GM20000 (cell line): ENCODE data around the gene GPX8.

Experiments
- DNase-seq: peaks from one replicate; pipeline ENCODE4 v3.0.0; 2012; ENCODE audit warnings: low spot score
- CTCF ChIP-seq: IDR thresholded peaks from 2 replicates; pipeline ENCODE4 v1.5.1; 2012; ENCODE audit warnings: mild to moderate bottlenecking, control low read depth; ENCODE audit errors: extremely low read depth, missing control alignments

The GPX8 gene

GRCh38 chr5:55140908-55141665 is 18.9 kb upstream of the GPX8 start:
- no peak for DNase-seq
- no peak for TF ChIP-seq CTCF

GRCh38 chr5:55141945-55142690 is 17.9 kb upstream of the GPX8 start:
- TF ChIP-seq CTCF: no peak
- no peak for DNase-seq

DNA sequence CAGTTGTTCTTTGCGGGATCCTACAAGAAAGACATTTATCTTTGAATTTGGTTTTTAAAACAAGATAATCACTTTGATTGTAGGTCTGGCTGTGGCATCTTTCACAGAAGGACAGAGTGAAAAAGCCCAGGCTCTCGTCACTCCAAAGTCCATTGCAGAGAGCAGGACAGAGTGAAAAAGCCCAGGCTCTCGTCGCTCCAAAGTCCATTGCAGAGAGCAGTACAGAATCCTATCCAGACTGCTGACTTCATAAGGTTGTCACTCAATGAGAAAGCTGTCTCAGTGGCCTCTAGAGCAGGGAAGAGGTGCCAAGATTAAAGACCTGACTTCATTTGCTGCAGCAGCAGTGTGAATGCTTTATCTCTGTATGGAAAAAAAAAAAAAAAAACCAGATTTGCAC is 16.3 kb upstream of the GPX8 start:
- DNase-seq: no peak
- TF ChIP-seq CTCF: no peak

- DNase-seq: no peak
- no peak for TF ChIP-seq CTCF
Observed at GRCh38 chr5:55146080-55146479, 13.9 kb upstream of the GPX8 start.

- TF ChIP-seq CTCF: peak; percentile 88
- DNase-seq: peak; percentile 65
Observed at GRCh38 chr5:55146543-55147151, 13.3 kb upstream of the GPX8 start.

GRCh38 chr5:55149308-55149795 is 10.6 kb upstream of the GPX8 start:
- no peak for DNase-seq

More at GRCh38 chr5:55149308-55149795, 10.6 kb upstream of the GPX8 start:
- no peak for TF ChIP-seq CTCF
